MCF 10A (cell line): ENCODE results near the gene TNP2. TPM values are rescaled to one million over a fixed set of nuclear protein-coding genes. Genes with fewer than 3 reads are reported as not detected.
A peak's percentile ranks its signal among the peaks of the same experiment; 100 is the strongest.

Source experiments
- BruUV-seq: library from RNA; stranded (reverse); fragments of 400-500 nt; replicated peaks from 2 replicates; lab custom pipeline; 2021; lab: Mats Ljungman, UMichigan
- CTCF ChIA-PET: fragments of 300-600 bp; sonication (Branson Sonifier 250); formaldehyde crosslinking; extraction: SDS; loops from one replicate; lab custom pipeline; 2021; ENCODE audit warnings: antibody characterized with exemption, inconsistent platforms; lab: Yijun Ruan, JAX
- POLR2A ChIA-PET: fragments of 300-600, 350-650 bp; sonication (Branson Sonifier 250); formaldehyde crosslinking; extraction: SDS; loops from one replicate; lab custom pipeline; 2020; ENCODE audit warnings: antibody characterized with exemption, inconsistent platforms; lab: Yijun Ruan, JAX
- DNase-seq: peaks from one replicate; pipeline ENCODE4 v3.0.0-alpha.2; 2018; ENCODE audit not compliant: unreplicated experiment
- H3K27ac Mint-ChIP-seq: one replicate; pipeline ENCODE4 v1.8.0; 2022; ENCODE audit warnings: mild to moderate bottlenecking, low read depth, mixed read lengths; ENCODE audit not compliant: unreplicated experiment
- H3K27me3 Mint-ChIP-seq: one replicate; pipeline ENCODE4 v1.8.0; 2022; ENCODE audit warnings: mixed read lengths; ENCODE audit not compliant: insufficient read depth, unreplicated experiment
- H3K36me3 Mint-ChIP-seq: one replicate; pipeline ENCODE4 v1.8.0; 2022; ENCODE audit warnings: mild to moderate bottlenecking, moderate library complexity, mixed read lengths; ENCODE audit not compliant: insufficient read depth, unreplicated experiment
- H3K4me1 Mint-ChIP-seq: one replicate; pipeline ENCODE4 v1.8.0; 2022; ENCODE audit warnings: mixed read lengths; ENCODE audit not compliant: insufficient read depth, unreplicated experiment
- H3K4me3 Mint-ChIP-seq: one replicate; pipeline ENCODE4 v1.8.0; 2022; ENCODE audit warnings: mild to moderate bottlenecking, moderate library complexity, mixed read lengths; ENCODE audit not compliant: unreplicated experiment
- H3K9me3 Mint-ChIP-seq: one replicate; pipeline ENCODE4 v1.8.0; 2022; ENCODE audit warnings: mixed read lengths; ENCODE audit not compliant: unreplicated experiment
- CTCF ChIP-seq: fragments of 200-600 bp; IDR thresholded peaks from one replicate; pipeline ENCODE4 v1.8.0; 2022; ENCODE audit warnings: antibody characterized with exemption, mild to moderate bottlenecking; ENCODE audit not compliant: unreplicated experiment
- intact Hi-C: fragments of 100-400 bp; cut with micrococcal nuclease; formaldehyde crosslinking; loops from 2 replicates; pipeline ENCODE4 v1.14.1; 2022
- total RNA-seq: library from RNA; stranded (reverse); gene quantifications from 2 replicates; pipeline ENCODE4 v1.2.3, GENCODE V29; 2022

The TNP2 gene
- total RNA-seq, 1 experiment from 2014 or later, result not detected

- POLR2A ChIA-PET, result no interaction called here
- H3K4me3 Mint-ChIP-seq, result no peak overlapping the region
- BruUV-seq, result no TSS peak
- no peaks in the 10 kb centered on the region for H3K27me3 Mint-ChIP-seq
- CTCF ChIA-PET, result interaction anchor here (0.6 to 11.0 kb wide), 4 partner anchors 123 to 1573 kb away, joined by 3 to 342 read pairs (median 3); no protein-coding TSS in a partner anchor
- no peak overlapping the region for H3K27ac Mint-ChIP-seq
- peaks cover 4% of the 10 kb centered on the region for H3K36me3 Mint-ChIP-seq
- no peaks in the 10 kb centered on the region for H3K4me1 Mint-ChIP-seq
- intact Hi-C loops, result loop anchor here (5.0 to 10.0 kb wide), 4 partner anchors 58 to 158 kb away; no protein-coding TSS in a partner anchor
- no peak for TF ChIP-seq CTCF
- H3K9me3 Mint-ChIP-seq, result no peaks in the 10 kb centered on the region
- no peak for DNase-seq
Observed at GRCh38 chr16:11259655-11260595, 9.2 kb downstream of the TNP2 start.

GRCh38 chr16:11258553-11259492, 10.3 kb downstream of the TNP2 start:
- no peak for TF ChIP-seq CTCF
- ChIA-PET CTCF (interaction anchor here (0.7 to 11.0 kb wide), 10 partner anchors 10 to 291 kb away, joined by 3 to 342 read pairs (median 3); partner anchors contain the start of gene TNP2), POLR2A (interaction anchor here (0.7 to 3.2 kb wide), 2 partner anchors 119 to 267 kb away, joined by 3 to 12 read pairs; no protein-coding TSS in a partner anchor)
- DNase-seq, result no peak
- H3K27me3 Mint-ChIP-seq, result no peaks in the 10 kb centered on the region
- no peak overlapping the region for H3K4me3 Mint-ChIP-seq
- no peak overlapping the region for H3K27ac Mint-ChIP-seq
- H3K4me1 Mint-ChIP-seq, result peaks cover 2% of the 10 kb centered on the region
- no peaks in the 10 kb centered on the region for H3K9me3 Mint-ChIP-seq
- intact Hi-C loops, result loop anchor here (5.0 to 10.0 kb wide), 4 partner anchors 57 to 157 kb away; no protein-coding TSS in a partner anchor
- no TSS peak for BruUV-seq
- H3K36me3 Mint-ChIP-seq, result peaks cover 5% of the 10 kb centered on the region

- peak; percentile 81 for TF ChIP-seq CTCF
- Mint-ChIP-seq H3K9me3 (no peaks in the 10 kb centered on the region), H3K27me3 (no peaks in the 10 kb centered on the region), H3K27ac (peak overlapping the region; percentile 98), H3K4me3 (peak overlapping the region; percentile 97), H3K36me3 (peaks cover 16% of the 10 kb centered on the region), H3K4me1 (peaks cover 8% of the 10 kb centered on the region)
- intact Hi-C loops, result loop anchor here (1.0 to 10.0 kb wide), 6 partner anchors 55 to 286 kb away; no protein-coding TSS in a partner anchor
- no TSS peak for BruUV-seq
- ChIA-PET POLR2A (interaction anchor here (0.6 to 3.2 kb wide), 16 partner anchors 11 to 550 kb away, joined by 3 to 26 read pairs (median 6); partner anchors contain the start of gene TNP2), CTCF (interaction anchor here (0.6 to 11.0 kb wide), 29 partner anchors 9 to 1204 kb away, joined by 3 to 342 read pairs (median 4); partner anchors contain the start of gene TNP2)
- DNase-seq, result peak; percentile 85
Observed at GRCh38 chr16:11257131-11257938, 11.8 kb downstream of the TNP2 start.
